ENCODE measurements around the gene FAM13A.
"Not testable (repeated sequence)": the region's sequence is repeated elsewhere in the genome, so short reads cannot be mapped to it uniquely, and the experiment has no call there.

The FAM13A gene

DNA sequence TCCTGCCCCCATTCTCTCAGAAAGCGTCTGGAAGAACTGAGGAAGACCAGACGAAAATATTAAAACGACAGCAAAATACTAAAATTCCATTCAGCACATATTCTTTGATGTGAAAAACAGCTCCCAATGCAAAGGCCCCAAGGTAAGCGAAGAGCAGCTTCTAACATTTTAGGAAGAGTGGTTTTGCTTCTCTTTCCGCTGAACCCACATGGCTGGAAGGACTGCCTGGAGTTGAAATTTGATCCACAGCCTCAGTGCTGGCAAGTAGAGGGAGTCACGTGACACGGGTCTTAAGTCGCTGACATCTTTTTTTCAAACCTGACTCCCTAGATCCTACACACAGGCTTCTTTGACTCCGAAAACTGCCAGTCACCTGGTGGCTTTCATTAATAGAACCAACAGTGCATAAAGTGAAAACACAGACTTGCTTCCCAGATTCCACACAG, at the start of gene FAM13A:
Gene FAM13A (minus strand): TSS at position 233 of the 446 bp plus-strand sequence. CDS start 221 bp downstream, at position 12.
- no peak for DNase-seq

DNA sequence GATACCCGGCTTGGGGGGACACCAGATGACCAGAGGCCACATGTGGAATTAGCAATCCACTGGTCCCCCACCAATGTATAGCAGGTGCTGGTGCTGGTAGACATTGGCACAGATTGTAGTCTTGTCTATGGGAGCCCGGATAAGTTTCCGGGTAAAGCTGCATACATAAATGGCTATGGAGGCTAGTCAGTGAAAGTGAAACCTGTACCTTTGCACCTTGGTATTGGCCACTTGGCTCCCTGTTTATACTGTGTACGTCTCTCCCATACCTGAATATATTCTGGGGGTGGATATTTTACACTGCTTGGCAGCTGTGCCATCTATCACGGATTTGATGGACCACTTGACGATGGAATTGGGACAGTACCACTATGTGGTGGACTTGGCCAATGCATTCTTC, 48.7 kb upstream of the FAM13A start:
- DNase-seq = no peak

DNA sequence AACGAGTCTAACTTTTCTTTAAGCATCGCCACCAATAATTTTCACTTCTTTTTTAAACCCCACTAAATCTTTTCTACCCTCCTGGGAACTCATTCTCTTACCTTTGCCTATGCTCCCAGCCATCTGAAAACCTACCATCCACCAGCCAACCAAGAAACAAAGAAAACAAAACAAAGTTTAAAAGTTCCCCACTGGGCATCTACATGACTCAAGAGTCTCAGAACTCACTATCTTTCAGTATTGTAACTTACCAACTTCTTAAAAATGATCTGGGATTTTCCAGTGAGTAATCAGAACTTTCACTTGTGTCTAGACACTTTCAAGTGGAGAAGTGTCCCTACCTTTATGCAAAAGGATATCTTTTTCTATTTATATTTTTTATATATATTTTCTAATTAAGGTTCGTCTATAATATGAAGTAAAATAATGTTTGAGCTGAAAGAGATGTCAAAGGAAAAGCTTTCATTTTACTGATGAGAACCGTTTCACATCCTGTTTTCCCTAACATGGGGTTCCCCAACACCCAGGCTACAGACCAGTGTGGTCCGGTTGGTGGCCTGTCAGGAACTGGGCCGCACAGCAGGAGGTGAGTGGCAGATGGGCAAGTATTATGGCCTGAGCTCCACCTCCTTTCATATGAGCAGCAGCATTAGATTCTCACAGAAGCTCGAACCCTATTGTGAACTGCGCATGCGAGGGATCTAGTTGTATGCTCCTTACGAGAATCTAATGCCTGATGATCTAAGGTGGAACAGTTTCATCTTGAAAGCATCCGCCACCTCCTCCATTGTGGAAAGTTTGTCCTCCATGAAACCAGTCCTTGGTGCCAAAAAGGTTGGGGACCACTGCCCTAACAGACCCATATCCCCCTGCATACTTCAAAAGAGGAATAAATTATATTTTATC, 44.5 kb upstream of the FAM13A start:
- DNase-seq = no peak

DNA sequence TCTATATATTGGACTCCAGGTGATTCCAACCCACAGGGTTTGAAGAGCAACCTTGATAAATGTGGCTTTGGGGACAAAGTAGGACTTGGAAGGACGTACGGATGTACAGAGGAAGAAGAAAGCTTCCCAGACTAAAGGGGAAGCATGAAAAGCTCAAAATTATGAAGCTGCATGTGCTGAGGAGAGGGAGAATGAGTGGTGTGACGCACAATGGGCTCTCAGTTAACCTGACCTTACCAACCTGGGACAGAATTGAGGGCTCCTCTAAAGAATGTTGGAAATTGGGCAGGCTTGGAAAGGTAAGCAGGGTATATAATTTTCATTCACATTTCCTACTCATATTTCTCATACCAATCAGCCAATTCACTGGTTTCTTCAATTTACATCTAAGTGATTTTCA, 43.9 kb upstream of the FAM13A start:
- no peak for DNase-seq

DNA sequence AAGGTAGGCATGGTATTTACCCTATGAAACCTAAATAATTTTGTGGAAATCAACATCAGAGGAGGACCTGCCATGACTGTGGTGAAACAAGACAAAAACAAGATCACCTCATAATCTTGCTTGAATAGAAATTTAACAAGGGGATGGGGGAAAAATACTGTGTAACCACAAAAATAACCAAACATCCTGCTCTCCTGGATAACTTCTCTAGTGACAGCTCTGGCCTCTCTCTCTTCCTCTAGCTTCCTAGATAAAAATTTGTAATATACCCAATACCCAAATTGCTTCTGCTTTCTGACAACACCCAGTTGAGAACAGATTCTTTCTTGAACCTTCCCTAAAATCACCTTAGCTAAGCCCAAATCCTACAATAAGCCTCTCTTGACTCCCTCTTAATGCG, 42.5 kb upstream of the FAM13A start:
- no peak for DNase-seq

DNA sequence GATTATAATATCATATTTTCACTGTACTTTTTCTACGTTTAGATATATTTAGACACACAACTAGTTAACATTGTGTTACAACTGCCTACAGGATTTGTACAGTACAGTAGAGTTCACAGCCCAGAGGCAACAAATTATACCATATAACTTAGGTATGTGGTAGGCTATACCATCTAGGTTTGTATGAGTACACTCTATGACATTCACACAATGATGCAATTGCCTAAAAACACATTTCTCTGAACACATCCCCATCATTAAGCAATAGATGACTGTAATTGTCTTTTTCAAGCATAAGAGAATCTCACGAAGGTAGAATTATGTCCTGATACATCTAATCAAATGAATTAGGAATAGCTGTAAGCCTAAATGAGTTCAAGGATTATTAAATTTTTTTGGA, 42.0 kb upstream of the FAM13A start:
- no peak for DNase-seq

DNA sequence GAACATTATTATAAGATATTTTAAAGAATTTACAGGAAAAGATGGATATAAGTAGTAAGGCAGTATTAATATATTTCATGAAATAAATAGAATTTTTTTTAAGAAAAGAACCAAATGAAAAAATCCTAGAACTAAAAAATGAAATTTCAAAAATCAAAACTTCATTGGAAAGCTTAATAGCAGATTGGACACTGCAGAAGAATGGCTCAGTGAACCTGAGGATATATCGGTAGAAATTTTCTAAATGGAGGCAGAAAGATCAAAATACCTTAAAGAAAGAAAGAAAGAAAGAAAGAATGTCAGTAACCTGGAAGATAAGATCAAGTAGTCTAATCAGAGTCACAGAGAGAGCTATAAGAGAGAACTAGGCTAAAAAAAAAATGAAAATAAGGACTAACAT, 21.3 kb upstream of the FAM13A start:
- no peak for DNase-seq

DNA sequence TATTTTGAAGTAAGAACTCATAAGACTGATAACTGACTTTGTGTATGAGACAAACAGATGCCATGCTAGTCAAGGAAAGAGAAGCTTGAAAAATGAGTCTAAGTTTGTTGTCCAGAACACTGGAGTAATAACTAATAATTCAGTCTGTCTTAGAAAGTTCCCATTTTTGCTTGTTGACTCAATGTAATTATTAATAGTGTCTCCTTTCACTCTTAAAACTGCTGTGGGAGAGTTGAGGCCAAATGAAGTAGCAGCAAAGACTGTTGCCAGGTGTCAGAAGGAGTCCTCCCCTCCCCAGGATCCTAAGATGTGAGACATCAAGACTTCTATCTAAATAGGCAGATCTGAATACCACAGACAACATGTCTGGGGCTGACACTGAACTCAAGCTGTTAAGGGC, 20.8 kb upstream of the FAM13A start:
- DNase-seq = no peak

DNA sequence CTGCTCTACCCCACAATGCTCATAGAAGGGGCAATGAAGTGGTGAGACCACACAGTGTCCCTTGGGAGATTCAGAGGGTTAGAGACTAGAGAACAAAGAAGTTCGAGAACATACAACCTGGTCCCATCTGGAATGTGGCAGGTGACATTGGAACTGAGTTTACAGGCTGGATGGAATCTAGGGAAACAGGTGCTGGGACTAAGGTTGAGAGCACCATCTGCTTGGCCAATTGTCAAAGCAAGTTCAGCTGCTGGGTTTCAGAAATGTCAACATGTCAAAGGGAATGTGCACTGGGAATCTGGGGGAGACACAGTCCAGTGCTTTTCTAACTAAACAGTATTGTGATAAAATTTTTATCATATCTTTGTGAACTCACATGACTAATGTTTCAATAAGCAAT, 15.9 kb upstream of the FAM13A start:
- DNase-seq = no peak

DNA sequence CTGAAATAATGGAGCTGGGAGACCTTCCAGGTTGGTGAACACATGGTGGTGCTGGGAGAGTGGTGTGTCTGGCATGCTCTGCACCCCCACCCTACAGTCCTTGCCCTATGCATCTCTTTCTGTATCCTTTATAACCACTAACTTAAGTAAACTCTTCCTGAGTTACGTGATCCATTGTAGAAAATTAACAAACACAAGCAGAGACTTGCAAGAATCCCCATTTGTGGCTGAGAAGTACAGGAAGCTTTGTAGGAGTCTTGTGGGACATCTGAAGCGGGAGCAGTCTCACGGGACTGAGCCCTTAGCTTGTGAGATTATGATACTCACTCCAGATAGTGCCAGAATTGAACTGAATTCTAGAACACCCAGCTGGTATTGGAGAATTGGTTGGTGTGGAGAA, 14.3 kb upstream of the FAM13A start:
- DNase-seq = no peak

DNA sequence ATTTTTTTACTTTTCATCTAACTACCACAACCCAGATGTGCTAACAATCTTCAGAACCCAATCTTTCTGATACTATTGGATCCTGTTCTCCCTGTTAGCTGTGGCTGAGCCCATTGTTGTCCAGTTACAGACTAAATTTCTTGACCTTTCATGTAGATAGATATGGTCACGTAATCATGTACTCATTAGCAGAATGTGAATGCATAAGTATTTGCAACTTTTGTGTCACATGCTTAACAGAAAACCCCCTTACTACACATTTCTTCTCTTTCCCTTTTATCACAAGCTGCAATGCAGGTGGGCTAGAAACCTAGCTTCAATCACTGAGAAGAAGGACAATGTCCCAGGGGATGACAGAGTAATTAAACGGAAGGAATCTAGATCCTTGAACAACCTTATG, 13.1 kb upstream of the FAM13A start:
- no peak for DNase-seq

DNA sequence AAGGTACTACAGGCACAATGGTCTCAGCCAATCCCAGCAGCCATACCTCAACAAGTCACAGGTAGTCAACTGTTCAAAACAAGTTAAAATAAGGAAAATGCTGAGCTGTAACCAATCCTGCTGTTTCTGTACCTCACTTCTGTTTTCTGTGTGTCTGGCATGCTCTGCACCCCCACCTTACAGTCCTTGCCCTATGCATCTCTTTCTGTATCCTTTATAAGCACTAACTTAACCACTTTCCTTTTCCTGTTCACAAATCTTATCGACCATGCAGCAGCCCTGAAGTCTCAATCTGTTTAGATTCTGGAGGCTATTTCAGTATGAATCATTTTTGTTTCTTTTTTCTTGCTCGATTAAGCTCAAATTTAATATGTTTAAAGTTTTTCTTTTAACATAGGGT, 12.5 kb upstream of the FAM13A start:
- no peak for DNase-seq

DNA sequence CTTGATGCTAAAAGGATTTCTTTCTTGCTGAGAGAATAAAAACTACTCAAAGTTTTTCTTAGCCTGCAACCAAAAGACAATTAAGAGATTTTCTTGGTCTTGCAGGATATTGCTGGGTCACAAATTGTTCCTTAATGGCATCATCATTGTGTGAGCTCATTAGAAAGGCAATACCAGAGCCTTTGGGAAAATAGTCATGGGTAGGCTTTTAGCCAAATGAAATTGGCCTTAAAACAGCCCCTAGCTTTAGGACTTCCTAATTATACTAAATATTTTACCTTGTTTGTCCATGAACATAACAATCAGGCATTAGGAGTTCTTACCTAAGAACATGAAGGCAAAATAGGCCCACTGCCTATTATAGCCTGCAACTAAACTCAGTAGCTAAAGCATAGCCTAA, 10.4 kb upstream of the FAM13A start:
- no peak for DNase-seq

DNA sequence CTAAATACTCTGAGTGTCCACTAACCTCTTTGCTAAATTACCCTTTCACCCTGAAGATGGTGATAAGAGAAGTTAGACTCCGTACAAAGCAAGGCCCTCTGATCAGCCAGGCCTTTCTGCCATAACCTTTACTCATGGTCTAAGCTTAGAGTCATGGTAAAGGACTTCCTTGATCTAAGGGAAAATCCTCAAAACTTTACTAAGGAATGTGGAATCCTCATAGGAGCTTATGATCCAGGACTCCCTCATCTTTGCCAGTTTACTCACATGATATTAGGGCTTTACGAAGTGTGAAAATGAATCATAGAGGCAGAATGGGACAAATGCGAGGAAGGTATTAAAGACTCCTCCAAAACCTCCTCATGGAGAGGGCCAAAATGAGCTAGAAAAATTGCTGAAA, 7.9 kb upstream of the FAM13A start:
- DNase-seq = no peak

DNA sequence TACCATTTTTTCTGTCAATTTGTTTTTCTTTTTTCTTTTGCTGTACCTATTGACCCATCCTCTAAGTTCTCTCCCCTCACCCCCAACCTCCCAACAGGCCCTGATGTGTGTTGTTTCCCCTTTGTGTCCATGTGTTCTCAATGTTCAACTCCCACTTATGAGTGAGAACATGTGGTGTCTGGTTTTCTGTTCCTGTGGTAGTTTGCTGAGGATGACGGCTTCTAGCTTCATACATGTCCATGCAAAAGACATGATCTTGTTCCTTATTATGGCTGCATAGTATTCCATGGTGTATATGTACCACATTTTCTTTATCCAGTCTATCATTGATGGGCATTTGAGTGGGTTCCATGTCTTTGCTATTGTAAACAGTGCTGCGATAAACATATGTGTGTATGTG, 859 bp upstream of the FAM13A start:
- DNase-seq = not testable (repeated sequence)

DNA sequence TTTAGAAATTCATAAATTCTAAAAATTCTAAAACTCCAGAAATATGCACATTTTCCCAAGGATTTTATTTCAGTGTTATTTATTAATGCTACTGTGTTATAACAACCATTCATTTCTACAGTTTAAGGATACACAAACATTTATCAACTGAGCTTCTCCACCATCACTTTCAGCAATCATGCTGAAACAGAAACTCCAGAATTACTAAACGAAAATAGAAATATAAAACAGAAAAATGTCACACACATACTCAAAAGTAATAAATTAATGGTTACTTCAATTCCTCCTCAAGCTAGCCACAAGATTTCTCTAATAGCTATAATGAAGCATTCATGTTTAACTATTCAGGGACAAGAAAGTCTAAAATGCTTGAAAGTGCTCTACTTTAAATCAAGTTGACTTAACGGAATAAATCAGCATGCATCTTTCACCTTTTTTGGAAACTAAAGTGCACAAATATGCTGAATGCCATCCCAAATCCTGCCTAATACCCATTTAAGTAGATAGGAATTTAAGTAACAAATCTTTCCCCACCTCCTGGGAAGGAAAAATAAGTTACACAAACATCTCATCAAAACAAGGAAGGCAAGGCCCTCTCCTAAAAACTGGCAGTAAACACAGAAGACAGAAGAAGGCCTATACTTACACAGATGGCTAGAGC, 563 bp downstream of the FAM13A start:
- DNase-seq = no peak

DNA sequence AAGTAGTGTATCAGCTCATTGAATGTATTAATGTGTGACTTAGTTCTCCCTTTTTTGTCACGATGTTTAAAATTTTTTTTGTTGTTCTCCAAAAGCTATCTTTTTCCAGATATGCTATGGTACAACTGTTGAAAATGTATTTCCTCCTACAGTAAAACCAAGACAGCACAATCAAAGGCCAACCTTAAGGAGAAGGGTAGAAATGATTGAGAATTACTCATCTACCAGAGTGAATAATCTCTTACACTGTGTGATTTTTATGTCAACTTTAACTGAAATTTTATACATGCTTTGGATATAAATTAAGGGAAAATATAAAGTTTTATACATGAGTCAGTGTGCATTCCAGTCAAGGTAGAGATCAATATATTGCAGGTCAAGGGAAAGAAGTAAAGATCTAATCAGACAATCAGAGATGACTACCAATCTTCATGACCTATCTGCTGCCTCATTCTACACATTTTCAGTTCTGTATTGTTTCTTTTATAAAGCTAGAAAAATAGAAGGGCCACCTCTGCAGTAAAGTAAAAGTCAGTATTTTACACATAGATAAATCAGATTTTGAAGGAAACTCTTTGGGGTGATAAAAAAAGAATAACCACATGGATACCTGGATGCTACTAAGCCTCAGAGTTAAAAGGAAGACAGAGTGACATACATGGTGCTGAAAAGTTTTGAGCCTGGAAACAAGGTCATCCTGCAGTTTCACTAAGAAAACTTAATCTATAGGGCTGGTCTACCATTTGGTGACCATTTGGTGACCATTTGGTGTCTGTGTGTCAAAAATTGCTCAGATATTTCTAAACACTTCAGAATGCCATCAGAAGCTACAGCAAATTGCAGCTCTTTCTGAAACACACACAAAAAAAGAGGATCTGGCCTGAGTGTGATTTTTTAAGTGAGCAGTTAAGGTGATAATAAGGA, 1.6 kb downstream of the FAM13A start:
- no peak for DNase-seq

DNA sequence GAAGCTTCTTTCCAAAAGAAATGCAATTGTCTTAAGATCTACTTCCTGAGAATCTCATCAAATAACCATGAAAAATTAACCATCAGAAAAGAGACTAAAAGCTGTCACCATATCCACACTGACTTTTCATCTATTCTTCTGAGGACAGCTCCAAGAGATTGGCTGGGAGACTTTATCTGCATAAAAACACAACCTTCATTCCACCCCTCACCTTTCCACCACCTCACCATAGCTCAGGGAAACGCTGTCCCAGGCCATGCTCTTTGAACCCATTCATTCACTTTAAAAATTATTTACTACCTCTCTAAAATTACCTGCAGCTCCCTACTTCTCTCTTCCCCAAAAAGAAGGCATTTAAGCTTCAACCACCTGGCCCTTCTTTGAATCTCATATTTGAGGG, 2.4 kb downstream of the FAM13A start:
- DNase-seq = no peak

DNA sequence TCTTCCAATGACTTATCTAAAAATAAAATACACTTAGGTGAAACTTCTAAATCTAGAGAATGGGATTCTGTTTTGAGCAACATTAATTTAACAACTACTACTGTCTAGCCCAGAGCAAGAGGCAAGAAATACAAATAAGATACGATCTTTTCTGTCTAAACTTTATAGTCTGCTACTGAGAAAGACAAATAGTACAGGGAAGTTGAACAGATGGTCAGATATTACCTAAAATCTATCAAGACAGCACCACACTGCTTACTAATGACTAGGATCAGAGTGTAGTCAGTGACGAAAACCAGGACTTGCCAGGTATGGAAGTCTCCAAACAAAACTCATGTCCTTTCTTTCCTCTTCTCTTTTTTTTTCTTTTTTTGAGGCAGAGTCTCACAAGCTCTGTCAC, 7.1 kb downstream of the FAM13A start:
- no peak for DNase-seq

DNA sequence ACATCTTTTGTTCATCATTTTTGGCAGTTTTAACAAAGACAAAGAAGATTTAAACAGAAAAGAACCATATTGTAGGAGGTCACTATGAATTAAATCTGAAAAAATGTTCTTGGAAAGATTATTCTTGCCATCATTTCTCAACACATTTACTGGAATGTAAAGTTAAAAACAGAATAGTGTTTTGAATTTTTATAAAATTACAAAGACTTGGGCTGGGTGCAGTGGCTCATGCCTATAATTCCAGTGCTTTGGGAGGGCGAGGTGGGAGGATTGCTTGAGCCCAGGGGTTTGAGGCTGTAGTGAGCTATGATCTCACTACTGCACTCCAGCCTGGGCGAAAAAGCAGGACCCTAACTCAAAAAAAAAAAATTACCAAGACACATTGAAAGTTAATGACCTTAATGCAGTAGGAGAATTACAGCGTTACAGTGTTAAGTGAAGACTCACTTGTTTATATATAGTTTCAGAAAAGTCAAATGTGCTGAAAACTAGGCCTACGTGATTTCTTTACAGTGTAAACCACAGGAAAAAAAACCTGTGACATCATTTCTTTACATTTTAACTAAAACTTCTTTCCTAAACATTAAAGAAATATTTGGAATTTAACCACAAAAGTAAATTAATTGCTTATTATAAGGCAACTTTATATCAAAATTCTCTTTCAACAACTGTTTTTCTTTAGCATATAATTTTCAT, 7.9 kb downstream of the FAM13A start:
- no peak for DNase-seq

DNA sequence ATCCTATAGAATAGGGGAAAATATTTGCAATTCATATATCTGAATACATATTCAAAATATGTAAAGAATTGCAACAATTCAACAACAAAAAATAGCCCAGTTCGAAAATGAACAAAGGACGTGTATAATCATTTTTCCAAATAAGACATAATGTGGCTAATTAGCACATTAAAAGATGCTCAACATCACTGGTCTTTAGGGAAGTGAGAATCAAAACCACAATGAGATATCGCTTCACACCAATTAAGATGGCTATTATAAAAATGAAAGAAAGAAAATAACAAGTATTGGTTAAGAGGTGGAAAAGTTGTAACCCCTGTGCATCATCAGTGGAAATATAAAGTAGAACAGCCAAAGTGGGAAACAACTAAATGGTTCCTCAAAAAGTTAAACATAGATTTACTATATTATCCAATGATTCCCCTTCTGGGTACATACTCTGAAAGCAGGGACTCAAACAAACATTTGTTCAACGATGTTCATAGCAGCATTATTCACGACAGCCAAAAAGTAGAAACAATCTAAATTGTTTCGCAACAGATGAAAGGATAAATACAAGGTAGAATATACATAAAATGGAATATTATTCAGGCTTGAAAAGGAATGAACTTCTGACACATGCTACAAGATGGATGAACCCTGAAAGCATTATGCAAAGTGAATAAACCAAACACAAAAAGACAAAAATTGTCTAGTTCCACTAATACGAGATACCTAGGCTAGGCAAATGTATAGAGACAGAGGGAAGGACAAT, 12.7 kb downstream of the FAM13A start:
- DNase-seq = no peak

DNA sequence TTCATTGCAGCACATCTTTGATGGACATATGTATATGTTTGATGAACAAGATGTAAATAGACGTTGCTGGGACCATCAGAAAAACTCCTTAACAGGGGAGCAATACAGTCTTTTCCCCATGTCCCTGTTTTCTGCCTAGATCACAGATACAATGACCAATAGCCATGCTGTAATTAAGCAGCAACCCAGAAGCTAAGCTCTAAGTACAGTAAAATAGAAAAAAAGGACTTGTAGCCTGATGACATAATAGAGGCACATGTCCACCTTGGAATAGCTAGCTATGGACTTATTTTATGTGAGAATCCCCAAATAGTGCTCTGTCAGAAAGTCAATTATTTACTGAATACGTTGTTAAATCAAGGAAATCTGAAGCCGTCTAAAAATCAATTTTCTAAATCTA, 14.9 kb downstream of the FAM13A start:
- no peak for DNase-seq

All from activated naive CD4-positive, alpha-beta T cell (primary cell).